Activated T-helper 1 cell treated with Interleukin-2 at 50 U/mL for 16 hours (primary cell): ENCODE results near the gene CCL1.

Experiments used
- DNase-seq: peaks from one replicate; pipeline ENCODE4 v3.0.0-alpha.2; 2020; ENCODE audit warnings: low read depth

CCL1 gene

DNA sequence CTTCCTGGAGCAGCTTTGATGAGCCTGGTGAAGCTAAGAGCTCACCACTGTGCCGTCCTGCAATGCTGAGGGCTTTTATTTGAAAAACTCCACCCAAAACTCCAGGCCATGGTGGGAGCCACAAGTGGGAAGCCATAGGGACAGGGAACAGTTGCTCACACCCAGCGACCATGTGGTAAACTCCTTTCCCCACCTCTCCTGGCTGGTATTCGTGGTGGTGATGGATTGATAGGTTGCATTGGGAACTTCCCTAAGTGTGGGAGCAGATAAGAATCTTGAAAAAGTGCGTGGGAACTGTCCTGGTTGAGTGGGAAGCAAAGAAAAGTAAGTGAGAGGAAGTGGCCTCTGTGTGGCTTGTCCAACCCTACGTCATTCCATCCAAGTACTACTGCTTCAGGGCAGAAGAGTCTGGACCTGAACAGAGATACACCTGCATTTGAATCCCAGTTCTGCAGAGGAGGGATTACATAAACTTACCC lies at the start of gene CCL1:
CCL1 (minus strand) TSS at position 51 of the 479 bp plus-strand sequence. CDS start 72 bp downstream, outside the sequence.
- no peak for DNase-seq

- DNase-seq: no peak
Observed at GRCh38 chr17:34412534-34412933, 49.5 kb upstream of the CCL1 start.

DNA sequence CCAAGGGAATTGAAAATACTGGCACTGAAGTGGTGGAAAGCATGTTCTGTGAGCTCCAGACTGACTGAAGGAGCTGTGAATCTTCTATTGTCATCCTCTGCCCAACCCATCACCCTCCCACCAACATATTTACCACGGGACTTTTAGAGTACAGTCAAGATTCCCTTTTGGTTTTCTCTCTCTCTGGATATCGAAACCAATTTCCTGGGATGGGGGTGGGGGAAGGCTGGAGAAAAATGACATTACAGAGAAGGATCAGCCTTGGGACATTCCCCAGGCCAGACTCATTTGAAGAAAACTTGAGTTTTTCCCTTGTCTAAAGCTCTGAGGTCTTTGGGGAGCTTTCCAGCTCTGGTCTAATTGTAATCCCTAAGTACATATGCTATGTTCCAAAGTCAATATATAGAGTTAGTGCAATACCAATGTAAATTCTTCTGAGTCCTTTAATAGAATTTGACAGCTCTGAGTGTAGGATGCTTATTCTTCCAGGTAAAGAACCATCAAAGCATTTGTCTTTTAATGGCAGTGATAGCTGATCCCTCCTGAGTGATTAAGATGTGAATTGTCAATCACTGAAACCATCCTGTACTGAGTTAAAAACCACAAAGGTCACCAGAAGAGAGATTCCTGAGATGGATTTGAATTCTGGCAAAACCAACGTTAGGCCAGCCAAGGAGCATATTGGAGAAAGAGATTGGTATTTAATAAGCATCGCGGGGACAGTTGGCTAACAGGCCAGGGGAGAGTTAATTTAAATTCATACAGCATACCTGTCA lies 48.8 kb upstream of the CCL1 start:
- no peak for DNase-seq

GRCh38 chr17:34409352-34409751 lies 46.3 kb upstream of the CCL1 start:
- no peak for DNase-seq

GRCh38 chr17:34408439-34408838 lies 45.4 kb upstream of the CCL1 start:
- no peak for DNase-seq

DNA sequence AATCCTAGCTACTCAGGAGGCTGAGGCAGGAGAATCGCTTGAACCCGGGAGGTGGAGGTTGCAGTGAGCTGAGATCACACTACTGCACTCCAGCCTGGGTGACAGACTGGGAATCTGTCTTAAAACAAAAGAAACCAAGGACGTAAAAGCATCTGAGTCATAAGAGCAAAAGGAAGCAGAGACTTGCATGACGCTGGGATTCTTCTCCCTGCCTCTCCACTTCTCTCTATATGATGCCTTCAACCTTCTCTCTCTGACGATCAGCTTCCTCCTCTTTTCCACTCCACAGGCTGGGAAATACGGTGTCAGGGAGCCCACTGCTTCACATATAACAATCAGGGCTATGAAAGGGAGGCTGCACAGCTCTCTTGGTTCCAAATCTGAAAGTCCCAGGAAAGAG lies 43.2 kb upstream of the CCL1 start:
- DNase-seq: no peak

GRCh38 chr17:34403006-34403405 lies 40.0 kb upstream of the CCL1 start:
- DNase-seq: no peak

GRCh38 chr17:34401165-34401564 lies 38.1 kb upstream of the CCL1 start:
- DNase-seq: no peak

DNA sequence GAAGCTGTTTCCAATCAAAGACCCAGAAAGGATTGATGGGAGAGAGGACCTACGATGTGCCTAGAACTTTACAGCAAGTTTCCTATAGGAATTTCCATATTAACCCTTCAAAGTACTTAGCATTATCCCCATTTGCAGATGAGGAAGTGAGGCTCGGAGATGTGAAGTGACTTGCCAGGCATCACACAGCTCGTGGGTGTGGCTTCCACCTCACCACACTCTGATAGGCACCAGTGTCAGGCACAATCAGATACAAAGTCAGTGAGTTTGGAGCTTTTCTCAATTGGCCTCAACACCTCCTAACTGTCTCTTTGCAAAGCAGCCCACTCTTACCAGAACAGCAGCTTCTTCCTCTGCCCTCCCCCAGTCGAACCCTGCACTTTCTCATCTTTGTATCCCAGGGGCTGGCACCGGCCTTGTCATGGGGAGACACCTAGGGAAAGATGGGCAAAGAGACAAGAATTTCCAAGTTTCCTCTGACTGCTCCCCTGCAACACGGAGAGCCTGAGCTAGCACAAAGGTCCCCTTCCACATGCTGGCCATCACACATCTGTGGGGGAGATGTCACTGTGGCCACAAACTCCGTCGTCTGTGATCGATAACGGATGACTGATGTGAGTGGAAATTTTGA lies 37.4 kb upstream of the CCL1 start:
- DNase-seq: no peak

DNA sequence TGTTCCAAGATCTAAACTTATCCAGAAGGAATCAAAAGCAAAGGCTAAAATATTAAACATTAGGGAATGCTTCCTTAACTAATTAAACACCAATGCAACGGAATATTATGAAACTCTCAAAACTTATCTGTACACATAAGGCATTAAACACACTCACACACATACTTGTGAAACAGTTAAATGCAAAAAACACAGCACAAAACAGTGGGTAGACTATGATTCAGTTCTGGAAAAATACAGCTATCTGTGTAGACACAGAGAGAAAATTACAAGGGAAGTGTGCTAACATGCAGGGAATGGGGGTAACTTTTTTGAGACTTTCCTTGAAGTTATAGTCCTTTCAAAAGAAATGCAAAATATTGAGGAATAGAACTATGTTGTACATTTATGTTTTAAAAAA lies 36.7 kb upstream of the CCL1 start:
- DNase-seq: no peak

- no peak for DNase-seq
Observed at GRCh38 chr17:34398990-34399389, 36.0 kb upstream of the CCL1 start.

DNA sequence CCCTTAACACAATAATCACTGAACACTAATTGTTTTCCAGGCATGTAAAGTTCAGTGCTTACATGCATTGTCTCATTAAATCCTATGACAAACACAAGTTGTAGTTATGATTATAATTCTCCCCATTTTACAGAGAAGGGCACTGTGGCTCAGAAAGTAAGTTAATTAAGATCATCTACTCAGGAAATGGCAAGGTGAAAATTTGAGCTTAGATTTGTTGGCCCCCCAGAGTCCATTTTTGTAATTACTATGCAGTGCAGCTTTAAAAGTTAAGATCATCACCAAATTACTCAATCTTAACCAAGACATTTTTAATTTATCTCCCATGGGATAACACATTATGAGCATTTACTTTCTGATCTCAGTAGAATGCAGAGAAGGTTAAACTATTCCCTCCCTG lies 34.2 kb upstream of the CCL1 start:
- no peak for DNase-seq

GRCh38 chr17:34393401-34393800 lies 30.4 kb upstream of the CCL1 start:
- DNase-seq: no peak

DNA sequence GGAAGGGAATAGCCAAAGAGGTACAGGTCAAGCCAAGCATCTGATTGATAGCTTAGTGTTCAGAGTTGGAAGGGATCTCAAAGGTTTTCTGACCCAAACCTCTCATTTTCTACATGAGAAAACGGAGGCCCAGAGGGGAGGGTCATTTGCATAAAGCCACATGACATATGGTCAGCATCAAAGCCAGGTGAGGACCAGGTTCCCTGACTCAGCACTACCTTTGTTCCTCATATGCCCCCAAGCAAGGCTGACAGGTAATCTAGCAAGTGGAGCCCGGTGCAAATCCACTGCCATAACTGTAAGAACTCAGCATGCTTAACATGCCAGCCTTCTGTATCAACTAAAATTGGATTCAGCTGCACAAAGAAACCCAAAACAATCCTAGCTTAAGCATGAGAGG lies 28.2 kb upstream of the CCL1 start:
- no peak for DNase-seq

GRCh38 chr17:34390649-34391048 lies 27.6 kb upstream of the CCL1 start:
- DNase-seq: no peak

- DNase-seq: no peak
Observed at GRCh38 chr17:34389126-34389750, 26.2 kb upstream of the CCL1 start.

DNA sequence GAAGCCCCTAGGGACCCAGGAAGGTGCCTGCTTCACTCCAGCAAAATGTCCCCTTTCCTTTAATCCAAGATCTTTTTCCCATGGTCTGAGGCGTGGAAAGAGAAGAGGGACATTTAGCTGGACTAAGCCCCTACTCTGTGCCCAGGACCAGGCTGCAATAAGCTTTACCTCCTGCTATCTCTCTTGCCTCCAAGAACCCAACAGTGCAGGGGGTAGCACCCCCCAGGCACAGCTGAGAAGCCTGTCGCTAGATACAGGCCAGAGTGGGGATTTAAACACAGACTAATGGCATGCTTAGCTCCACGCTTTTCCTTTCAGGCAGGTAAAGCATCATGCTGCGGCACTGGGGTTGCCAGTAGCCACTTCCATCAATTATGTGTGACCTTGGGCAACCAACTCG lies 24.5 kb upstream of the CCL1 start:
- no peak for DNase-seq

- no peak for DNase-seq
Observed at GRCh38 chr17:34386697-34387550, 23.9 kb upstream of the CCL1 start.

DNA sequence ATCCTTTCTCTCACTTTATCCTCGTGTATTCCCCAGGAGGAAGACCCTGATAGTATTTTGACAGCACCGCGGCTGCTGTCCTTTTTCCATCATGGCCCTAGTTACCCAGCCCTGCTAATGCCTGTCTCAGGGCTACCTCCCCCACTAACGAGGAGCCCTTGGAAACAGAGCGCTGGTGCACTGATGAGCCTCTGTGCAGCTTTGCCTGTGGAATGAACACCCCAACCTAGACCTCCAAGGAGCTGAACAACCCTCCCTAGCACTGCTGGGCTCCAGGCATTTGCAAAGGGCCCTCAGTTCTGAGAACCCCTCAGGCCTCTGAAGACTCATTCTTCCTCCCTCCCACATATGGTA lies 23.3 kb upstream of the CCL1 start:
- no peak for DNase-seq

GRCh38 chr17:34384822-34385605 lies 22.0 kb upstream of the CCL1 start:
- no peak for DNase-seq

DNA sequence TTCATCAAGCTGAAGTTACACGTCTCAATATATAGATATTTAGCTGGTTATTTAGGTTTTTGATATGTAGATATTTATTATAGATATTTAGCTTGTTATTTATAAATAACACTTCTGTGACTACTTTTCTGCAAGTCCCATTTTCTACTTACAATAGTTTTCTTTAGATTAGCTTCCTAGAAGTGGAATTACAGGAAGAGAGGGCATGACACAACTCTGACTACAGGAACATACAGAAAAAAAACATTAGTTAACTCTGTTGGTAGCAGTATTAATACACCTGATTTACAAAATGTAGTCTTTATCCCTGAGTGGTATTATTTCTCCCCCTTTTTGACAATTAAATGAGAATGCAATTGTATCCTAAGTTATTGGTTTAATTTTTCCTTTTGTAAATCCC lies 21.2 kb upstream of the CCL1 start:
- DNase-seq: no peak

GRCh38 chr17:34383216-34383615 lies 20.2 kb upstream of the CCL1 start:
- no peak for DNase-seq
